GM13977 (cell line): ENCODE results near the gene SLC27A5.
"Not testable (repeated sequence)": the region's sequence is repeated elsewhere in the genome, so short reads cannot be mapped to it uniquely, and the experiment has no call there.

Source experiments
- DNase-seq: peaks from one replicate; pipeline ENCODE4 v3.0.0; 2012; ENCODE audit warnings: low spot score
- in situ Hi-C: fragments of 300-500 bp; cut with MboI; formaldehyde crosslinking; loops from one replicate; pipeline ENCODE4 v1.12.0; 2022; ENCODE audit warnings: low sequenced_read_pairs, low pct_unique_long_range_greater_than_20kb, mixed read lengths, inconsistent platforms; ENCODE audit not compliant: unreplicated experiment
- TF ChIP-seq, protein P1 (sequence below): IDR thresholded peaks from 2 replicates; pipeline ENCODE4 v1.5.1; 2012; ENCODE audit warnings: mild to moderate bottlenecking, control low read depth; ENCODE audit not compliant: insufficient read depth; ENCODE audit errors: extremely low read depth, missing control alignments

SLC27A5 gene

DNA sequence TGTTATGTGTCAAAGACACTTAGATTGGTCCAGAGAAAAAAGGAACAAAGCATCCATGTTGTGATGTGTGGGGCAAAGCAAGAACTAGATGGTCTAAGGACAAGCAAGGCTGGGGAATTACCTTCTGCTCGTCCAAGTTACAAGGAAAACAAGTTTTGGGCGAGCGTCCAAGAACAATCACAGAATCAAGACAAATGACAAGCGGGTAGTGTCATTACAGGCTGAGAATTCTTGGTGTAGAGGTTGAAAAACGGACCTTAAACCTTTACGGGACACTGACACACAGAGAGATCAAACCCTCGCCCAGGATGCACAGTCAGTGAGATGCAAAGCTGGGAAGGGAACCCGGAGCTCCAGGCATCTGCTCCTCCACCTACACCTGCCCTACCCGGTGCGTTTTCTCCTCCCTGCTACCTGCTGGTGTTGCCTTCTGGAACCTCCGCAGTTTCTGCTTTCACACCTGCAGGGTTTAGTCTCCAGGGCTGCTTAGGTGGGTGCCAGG lies 60.9 kb downstream of the SLC27A5 start:
- in situ Hi-C loops, result no loop called here
- TF ChIP-seq, protein P1, sequence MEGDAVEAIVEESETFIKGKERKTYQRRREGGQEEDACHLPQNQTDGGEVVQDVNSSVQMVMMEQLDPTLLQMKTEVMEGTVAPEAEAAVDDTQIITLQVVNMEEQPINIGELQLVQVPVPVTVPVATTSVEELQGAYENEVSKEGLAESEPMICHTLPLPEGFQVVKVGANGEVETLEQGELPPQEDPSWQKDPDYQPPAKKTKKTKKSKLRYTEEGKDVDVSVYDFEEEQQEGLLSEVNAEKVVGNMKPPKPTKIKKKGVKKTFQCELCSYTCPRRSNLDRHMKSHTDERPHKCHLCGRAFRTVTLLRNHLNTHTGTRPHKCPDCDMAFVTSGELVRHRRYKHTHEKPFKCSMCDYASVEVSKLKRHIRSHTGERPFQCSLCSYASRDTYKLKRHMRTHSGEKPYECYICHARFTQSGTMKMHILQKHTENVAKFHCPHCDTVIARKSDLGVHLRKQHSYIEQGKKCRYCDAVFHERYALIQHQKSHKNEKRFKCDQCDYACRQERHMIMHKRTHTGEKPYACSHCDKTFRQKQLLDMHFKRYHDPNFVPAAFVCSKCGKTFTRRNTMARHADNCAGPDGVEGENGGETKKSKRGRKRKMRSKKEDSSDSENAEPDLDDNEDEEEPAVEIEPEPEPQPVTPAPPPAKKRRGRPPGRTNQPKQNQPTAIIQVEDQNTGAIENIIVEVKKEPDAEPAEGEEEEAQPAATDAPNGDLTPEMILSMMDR, result no peak
- DNase-seq, result no peak

DNA sequence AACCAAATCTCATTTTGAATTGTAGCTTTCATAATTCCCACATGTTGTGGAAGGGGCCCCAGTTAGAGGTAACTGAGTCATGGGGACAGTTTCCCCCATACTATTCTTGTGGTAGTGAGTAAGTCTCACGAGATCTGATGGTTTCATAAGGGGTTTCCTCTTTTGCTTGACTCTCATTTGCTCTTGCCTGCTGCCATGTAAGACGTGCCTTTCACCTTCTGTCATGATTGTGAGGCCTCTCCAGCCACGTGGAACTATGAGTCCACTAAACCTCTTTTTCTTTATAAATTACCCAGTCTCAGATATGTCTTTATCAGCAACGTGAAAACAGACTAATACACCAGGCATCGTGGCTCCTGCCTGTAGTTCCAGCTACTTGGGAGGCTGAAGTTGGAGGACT lies 61.8 kb downstream of the SLC27A5 start:
- DNase-seq, in situ Hi-C loops: not testable (repeated sequence)

DNA sequence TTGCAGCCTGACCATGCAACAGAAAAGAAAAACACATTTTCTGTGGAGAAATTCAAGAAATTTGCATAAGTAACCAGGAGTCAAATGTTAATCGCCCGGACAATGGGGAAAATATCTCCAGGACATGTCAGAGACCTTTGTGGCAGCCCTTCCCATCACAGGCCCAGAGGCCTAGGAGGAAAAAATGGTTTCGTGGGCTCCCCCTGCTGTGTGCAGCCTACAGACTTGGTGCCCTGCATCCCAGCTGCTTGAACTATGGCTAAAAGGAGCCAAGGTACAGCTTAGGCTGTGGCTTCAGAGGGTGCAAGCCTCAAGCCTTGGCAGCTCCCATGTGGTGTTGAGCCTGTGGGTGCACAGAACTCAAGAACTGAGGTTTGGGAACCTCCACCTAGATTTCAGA lies 62.9 kb downstream of the SLC27A5 start:
- in situ Hi-C loops, DNase-seq: not testable (repeated sequence)
